Measurements from ENCODE around the gene DENND11.

DNA sequence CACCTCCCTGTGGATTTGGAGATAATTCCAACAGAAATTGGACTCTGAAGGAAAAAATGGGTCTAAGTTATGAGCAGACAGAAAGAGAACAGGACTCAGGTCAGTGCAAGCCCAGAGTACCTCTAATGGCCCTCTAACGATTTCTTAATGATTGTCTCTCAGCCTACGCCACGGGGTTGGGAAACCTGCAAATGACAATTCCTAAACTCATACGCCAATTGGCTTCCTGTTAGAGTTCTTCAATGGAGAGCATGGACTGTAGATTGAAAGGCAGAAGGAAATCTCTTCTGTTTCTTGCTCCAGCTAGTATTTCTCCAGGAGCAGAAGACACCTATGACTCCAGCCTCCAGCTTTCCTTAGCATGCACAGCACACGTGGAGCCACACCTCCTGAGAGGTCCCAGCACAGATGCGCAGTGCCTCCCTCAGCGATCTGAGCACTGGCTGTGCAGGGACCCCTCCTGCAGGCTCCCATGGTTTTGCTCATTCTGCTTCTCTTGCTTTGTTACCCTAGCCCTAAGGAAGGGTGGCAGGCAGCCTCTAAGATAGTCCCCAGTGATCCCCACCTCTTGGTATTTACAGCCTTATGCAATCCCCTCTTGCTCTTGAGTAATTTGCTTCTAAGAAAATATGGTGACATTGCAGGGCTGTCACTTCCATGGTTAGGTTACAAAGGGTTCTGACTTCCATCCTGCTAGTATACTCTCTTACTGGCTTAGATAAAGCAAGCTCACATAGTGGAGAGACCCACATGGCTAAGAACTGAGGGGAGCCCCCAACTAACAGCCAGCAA is 30.1 kb downstream of the DENND11 start:
- TF ChIP-seq, protein P1, sequence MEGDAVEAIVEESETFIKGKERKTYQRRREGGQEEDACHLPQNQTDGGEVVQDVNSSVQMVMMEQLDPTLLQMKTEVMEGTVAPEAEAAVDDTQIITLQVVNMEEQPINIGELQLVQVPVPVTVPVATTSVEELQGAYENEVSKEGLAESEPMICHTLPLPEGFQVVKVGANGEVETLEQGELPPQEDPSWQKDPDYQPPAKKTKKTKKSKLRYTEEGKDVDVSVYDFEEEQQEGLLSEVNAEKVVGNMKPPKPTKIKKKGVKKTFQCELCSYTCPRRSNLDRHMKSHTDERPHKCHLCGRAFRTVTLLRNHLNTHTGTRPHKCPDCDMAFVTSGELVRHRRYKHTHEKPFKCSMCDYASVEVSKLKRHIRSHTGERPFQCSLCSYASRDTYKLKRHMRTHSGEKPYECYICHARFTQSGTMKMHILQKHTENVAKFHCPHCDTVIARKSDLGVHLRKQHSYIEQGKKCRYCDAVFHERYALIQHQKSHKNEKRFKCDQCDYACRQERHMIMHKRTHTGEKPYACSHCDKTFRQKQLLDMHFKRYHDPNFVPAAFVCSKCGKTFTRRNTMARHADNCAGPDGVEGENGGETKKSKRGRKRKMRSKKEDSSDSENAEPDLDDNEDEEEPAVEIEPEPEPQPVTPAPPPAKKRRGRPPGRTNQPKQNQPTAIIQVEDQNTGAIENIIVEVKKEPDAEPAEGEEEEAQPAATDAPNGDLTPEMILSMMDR (IDR thresholded peaks at IDR 0.05), result no peak
- TF ChIP-seq POLR2A (IDR thresholded peaks at IDR 0.05), result no peak
- no peak for TF ChIP-seq POLR2AphosphoS5 (IDR thresholded peaks at IDR 0.05)
- TF ChIP-seq EP300 (IDR thresholded peaks at IDR 0.05), result no peak
